Naive B cell (primary cell): ENCODE results near the gene RBMY1J. TPM values are rescaled to one million over a fixed set of nuclear protein-coding genes. Genes with fewer than 3 reads are reported as not detected.
"Not testable (repeated sequence)": the region's sequence is repeated elsewhere in the genome, so short reads cannot be mapped to it uniquely, and the experiment has no call there.

Experiments
- ATAC-seq, 2 donors: fragments of 150-1000 bp; cut with Tn5 transposase; 2 replicates each; pipeline ENCODE4 v1.10.0; 2021; ENCODE audit warnings: low read depth in 2 of 2, mild to moderate bottlenecking in 2 of 2, moderate library complexity in 2 of 2
- DNase-seq: peaks from one replicate; pipeline ENCODE4 v3.0.0; 2022
- H3K27ac Mint-ChIP-seq, 6 donors: one replicate each; pipeline ENCODE4 v1.8.0; 2020 to 2022; ENCODE audit warnings: mild to moderate bottlenecking in 6 of 6, mixed read lengths in 6 of 6, moderate library complexity in 5 of 6, inconsistent platforms in 2 of 6
- H3K27me3 Mint-ChIP-seq, 3 donors: one replicate each; pipeline ENCODE4 v1.8.0; 2021 to 2022; ENCODE audit warnings: mixed read lengths in 3 of 3, mild to moderate bottlenecking in 1 of 3
- H3K36me3 Mint-ChIP-seq, 2 donors: one replicate each; pipeline ENCODE4 v1.8.0; 2020 to 2022; ENCODE audit warnings: mixed read lengths in 2 of 2, inconsistent platforms in 1 of 2, mild to moderate bottlenecking in 1 of 2
- H3K4me1 Mint-ChIP-seq, 3 donors: one replicate each; pipeline ENCODE4 v1.8.0; 2020 to 2022; ENCODE audit warnings: mixed read lengths in 3 of 3, inconsistent platforms in 1 of 3, mild to moderate bottlenecking in 1 of 3, moderate library complexity in 1 of 3
- H3K4me3 Mint-ChIP-seq, 8 donors: one replicate each; pipeline ENCODE4 v1.8.0; 2020 to 2022; ENCODE audit warnings: mild to moderate bottlenecking in 8 of 8, mixed read lengths in 8 of 8, moderate library complexity in 8 of 8, inconsistent platforms in 2 of 8
- H3K9me3 Mint-ChIP-seq, 7 donors: one replicate each; pipeline ENCODE4 v1.8.0; 2020 to 2022; ENCODE audit warnings: mixed read lengths in 7 of 7, mild to moderate bottlenecking in 5 of 7, inconsistent platforms in 2 of 7, moderate library complexity in 1 of 7
- polyA plus RNA-seq, 6 donors: library from polyadenylated mRNA; unstranded; fragments of 300-500 nt; fragmentation: Illumina TruSeq; gene quantifications; one replicate each; pipeline ENCODE4 v1.2.3, GENCODE V29; 2021; ENCODE audit warnings: low read depth in 6 of 6

RBMY1J gene
- polyA plus RNA-seq, result not detected

GRCh38 chrY:22403110-22403509, at the start of gene RBMY1J:
Gene RBMY1J (plus strand): TSS chrY:22403410. CDS start chrY:22405448, 2,038 bp downstream.
- not testable (repeated sequence) for H3K36me3 Mint-ChIP-seq, H3K4me1 Mint-ChIP-seq, DNase-seq, H3K27me3 Mint-ChIP-seq, H3K9me3 Mint-ChIP-seq, H3K4me3 Mint-ChIP-seq, H3K27ac Mint-ChIP-seq, ATAC-seq

GRCh38 chrY:22367416-22367815, 35.8 kb upstream of the RBMY1J start:
- H3K36me3 Mint-ChIP-seq, result no peaks in the 10 kb centered on the region

GRCh38 chrY:22370623-22371022, 32.6 kb upstream of the RBMY1J start:
- H3K4me3 Mint-ChIP-seq, result no peak overlapping the region
- no peak overlapping the region for H3K27ac Mint-ChIP-seq
- DNase-seq, result no peak
- no peaks in the 10 kb centered on the region for H3K27me3 Mint-ChIP-seq
- no peaks in the 10 kb centered on the region for H3K4me1 Mint-ChIP-seq
- no peaks in the 10 kb centered on the region for H3K36me3 Mint-ChIP-seq
- no peaks in the 10 kb centered on the region for H3K9me3 Mint-ChIP-seq
- no peak for ATAC-seq

More at GRCh38 chrY:22367416-22367815, 35.8 kb upstream of the RBMY1J start:
- DNase-seq (no peak), ATAC-seq (no peak)
- H3K4me1 Mint-ChIP-seq, result no peaks in the 10 kb centered on the region
- no peak overlapping the region for H3K4me3 Mint-ChIP-seq
- no peaks in the 10 kb centered on the region for H3K9me3 Mint-ChIP-seq
- H3K27ac Mint-ChIP-seq, result no peak overlapping the region
- no peaks in the 10 kb centered on the region for H3K27me3 Mint-ChIP-seq

GRCh38 chrY:22373494-22373893, 29.7 kb upstream of the RBMY1J start:
- ATAC-seq (no peak), DNase-seq (no peak)
- Mint-ChIP-seq H3K36me3 (no peaks in the 10 kb centered on the region), H3K27me3 (no peaks in the 10 kb centered on the region), H3K4me1 (no peaks in the 10 kb centered on the region), H3K27ac (no peak overlapping the region), H3K9me3 (no peaks in the 10 kb centered on the region), H3K4me3 (no peak overlapping the region)

- not testable (repeated sequence) for DNase-seq, ATAC-seq, H3K9me3 Mint-ChIP-seq, H3K4me1 Mint-ChIP-seq, H3K4me3 Mint-ChIP-seq, H3K27ac Mint-ChIP-seq, H3K27me3 Mint-ChIP-seq, H3K36me3 Mint-ChIP-seq
Observed at GRCh38 chrY:22444718-22445396, 41.6 kb downstream of the RBMY1J start.

- not testable (repeated sequence) for H3K4me3 Mint-ChIP-seq, H3K27ac Mint-ChIP-seq, H3K9me3 Mint-ChIP-seq, H3K27me3 Mint-ChIP-seq, DNase-seq, H3K4me1 Mint-ChIP-seq, H3K36me3 Mint-ChIP-seq, ATAC-seq
Observed at GRCh38 chrY:22455522-22455921, 52.3 kb downstream of the RBMY1J start.

- not testable (repeated sequence) for H3K4me1 Mint-ChIP-seq, H3K4me3 Mint-ChIP-seq, H3K36me3 Mint-ChIP-seq, H3K27ac Mint-ChIP-seq, ATAC-seq, DNase-seq, H3K27me3 Mint-ChIP-seq, H3K9me3 Mint-ChIP-seq
Observed at GRCh38 chrY:22461962-22462361, 58.8 kb downstream of the RBMY1J start.

Other genes starting within 250 kb of the RBMY1J start
- gene RBMY1F, start 220.5 kb upstream of the RBMY1J start, polyA plus RNA-seq, result not detected